Uterus (tissue), 2 donors: ENCODE results near the gene KCTD1.

Experiments used
- CTCF ChIP-seq, 4 experiments: fragments of 200-600 bp in 2 of 4; fragments of 450-650 bp in 2 of 4; sonication (generic) in 2 of 4; IDR thresholded peaks; one replicate each; pipeline ENCODE4 v1.5.1; 2016 to 2019; ENCODE audit warnings: antibody characterized with exemption in 4 of 4, mild to moderate bottlenecking in 2 of 4, moderate library complexity in 1 of 4
- POLR2A ChIP-seq, 2 donors: fragments of 450-650 bp; IDR thresholded peaks; one replicate each; pipeline ENCODE4 v1.6.1; 2016; ENCODE audit warnings: antibody characterized with exemption in 2 of 2, mild to moderate bottlenecking in 1 of 2, moderate library complexity in 1 of 2

- TF ChIP-seq CTCF (IDR thresholded peaks at IDR 0.05) (no peak), POLR2A (IDR thresholded peaks at IDR 0.05) (no peak)
Measured at GRCh38 chr18:26526966-26527234, 21.5 kb downstream of the KCTD1 start.
